VCaP (cell line): ENCODE data around the gene CBL.
"Not testable (repeated sequence)": the region's sequence is repeated elsewhere in the genome, so short reads cannot be mapped to it uniquely, and the experiment has no call there.

Experiments used
- H3K27ac ChIP-seq: fragments of 450-650 bp; 2 replicates; pipeline ENCODE4 v1.5.1; 2017
- TF ChIP-seq, protein P1 (sequence below): fragments of 450-650 bp; conservative IDR thresholded peaks from 2 replicates; pipeline ENCODE4 v1.5.1; 2017; ENCODE audit warnings: mild to moderate bottlenecking, moderate library complexity

CBL gene

GRCh38 chr11:119205574-119206510, at the start of gene CBL:
Gene CBL, plus strand, starts transcription at chr11:119206339. Its CDS starts 79 bp downstream, at chr11:119206418.
- TF ChIP-seq, protein P1, sequence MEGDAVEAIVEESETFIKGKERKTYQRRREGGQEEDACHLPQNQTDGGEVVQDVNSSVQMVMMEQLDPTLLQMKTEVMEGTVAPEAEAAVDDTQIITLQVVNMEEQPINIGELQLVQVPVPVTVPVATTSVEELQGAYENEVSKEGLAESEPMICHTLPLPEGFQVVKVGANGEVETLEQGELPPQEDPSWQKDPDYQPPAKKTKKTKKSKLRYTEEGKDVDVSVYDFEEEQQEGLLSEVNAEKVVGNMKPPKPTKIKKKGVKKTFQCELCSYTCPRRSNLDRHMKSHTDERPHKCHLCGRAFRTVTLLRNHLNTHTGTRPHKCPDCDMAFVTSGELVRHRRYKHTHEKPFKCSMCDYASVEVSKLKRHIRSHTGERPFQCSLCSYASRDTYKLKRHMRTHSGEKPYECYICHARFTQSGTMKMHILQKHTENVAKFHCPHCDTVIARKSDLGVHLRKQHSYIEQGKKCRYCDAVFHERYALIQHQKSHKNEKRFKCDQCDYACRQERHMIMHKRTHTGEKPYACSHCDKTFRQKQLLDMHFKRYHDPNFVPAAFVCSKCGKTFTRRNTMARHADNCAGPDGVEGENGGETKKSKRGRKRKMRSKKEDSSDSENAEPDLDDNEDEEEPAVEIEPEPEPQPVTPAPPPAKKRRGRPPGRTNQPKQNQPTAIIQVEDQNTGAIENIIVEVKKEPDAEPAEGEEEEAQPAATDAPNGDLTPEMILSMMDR, result peak; percentile 99
- peak within 1 kb of the TSS; percentile 90 for H3K27ac ChIP-seq

DNA sequence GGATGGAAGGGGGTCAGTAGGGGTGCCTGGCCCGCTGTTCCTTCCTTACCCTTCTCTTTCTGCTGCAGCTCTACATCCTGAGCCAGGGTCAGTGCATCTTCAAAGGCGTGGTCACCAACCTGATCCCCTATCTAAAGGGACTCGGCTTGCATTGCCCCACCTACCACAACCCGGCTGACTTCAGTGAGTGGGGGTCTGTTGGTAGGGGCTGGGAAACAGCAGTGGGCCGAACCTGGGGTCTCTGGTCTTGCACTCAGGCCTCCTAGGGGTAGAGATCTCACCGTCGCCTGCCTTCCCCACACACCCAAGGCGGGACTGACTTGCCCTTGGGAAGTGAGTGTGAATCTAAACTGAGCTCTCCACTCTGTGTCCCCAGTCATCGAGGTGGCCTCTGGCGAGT, 49.6 kb upstream of the CBL start:
- TF ChIP-seq, protein P1, result no peak
- H3K27ac ChIP-seq, result no peak overlapping the region

DNA sequence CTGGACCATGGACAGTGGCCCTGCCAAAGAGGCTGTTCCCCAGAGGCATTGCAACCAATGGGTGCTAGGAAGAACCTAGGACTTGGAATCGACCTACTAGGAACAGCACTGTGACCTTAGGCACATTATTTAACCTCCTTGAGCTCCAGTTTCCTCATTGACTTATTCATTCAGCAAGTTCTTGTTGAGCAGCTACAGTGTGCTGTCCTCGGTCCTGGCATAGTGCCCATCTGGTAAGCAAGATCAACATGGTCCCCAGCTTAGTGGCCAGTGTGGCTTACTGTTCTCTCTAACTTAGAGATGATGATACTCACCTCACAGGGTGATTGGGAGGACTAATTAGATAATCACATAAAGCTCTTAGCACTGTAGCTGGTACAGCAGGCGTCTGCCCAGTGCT, 49.1 kb upstream of the CBL start:
- TF ChIP-seq, protein P1, result no peak
- H3K27ac ChIP-seq, result no peak overlapping the region

DNA sequence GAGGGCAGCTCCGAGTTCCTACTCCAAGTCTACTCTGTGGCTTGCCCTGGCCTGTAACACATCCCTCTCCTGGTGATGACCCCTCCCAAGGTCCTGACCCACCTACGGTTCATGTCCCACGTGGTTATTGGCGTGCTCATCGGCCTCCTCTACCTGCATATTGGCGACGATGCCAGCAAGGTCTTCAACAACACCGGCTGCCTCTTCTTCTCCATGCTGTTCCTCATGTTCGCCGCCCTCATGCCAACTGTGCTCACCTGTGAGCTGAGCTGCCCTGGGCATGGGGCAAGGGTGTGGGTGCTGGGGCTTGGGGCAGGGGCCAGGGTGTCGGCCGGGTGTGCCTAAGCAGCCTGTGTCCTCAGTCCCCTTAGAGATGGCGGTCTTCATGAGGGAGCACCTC, 47.7 kb upstream of the CBL start:
- H3K27ac ChIP-seq, result no peak overlapping the region
- TF ChIP-seq, protein P1, result no peak

DNA sequence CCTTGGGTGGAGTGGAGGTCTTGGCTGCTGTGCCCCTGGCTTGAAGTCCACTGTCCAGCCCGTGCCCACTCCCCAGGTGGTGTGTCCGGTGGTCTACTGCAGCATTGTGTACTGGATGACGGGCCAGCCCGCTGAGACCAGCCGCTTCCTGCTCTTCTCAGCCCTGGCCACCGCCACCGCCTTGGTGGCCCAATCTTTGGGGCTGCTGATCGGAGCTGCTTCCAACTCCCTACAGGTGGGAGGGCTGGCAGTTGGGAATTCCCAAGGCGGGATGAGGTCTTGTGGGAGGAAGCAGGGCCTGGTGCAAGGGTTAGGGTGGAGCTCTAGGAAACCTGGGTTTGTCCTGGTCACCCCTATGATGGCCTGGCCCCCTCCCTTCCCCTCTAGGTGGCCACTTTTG, 46.0 kb upstream of the CBL start:
- no peak overlapping the region for H3K27ac ChIP-seq
- TF ChIP-seq, protein P1, result no peak

- TF ChIP-seq, protein P1, result no peak
- H3K27ac ChIP-seq, result no peak overlapping the region
Measured at GRCh38 chr11:119161871-119162270, 44.3 kb upstream of the CBL start.

DNA sequence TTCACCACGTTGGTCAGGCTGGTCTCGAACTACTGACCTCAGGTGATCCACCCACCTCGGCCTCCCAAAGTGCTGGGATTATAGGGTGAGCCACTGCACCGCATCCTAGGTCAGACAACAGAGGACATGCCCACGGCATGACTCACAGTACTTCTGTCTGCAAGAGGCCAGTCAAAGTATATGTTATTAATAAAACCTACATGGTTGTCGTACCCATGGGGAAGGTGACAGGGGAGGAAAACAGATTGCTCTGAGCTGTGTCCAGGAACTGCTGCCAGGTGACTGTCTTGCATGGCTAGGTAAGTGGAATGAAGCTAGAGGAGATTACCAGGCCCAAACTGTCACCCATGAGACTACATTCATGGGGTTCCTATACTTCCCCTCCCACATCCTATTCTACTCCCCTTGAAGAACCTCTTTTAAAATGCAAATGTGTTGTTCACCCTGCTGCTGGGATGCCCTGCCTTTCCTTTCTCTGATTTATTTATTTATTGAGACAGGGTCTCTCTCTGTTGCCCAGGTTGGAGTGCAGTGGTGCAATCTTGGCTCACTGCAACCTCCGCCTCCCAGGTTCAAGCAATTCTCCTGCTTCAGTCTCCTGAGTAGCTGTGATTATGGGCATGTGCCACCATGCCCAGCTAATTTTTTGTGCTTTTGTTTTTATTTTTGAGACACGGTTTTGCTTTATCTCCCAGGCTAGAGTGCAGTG, 39.6 kb upstream of the CBL start:
- no peak overlapping the region for H3K27ac ChIP-seq
- TF ChIP-seq, protein P1, result no peak

DNA sequence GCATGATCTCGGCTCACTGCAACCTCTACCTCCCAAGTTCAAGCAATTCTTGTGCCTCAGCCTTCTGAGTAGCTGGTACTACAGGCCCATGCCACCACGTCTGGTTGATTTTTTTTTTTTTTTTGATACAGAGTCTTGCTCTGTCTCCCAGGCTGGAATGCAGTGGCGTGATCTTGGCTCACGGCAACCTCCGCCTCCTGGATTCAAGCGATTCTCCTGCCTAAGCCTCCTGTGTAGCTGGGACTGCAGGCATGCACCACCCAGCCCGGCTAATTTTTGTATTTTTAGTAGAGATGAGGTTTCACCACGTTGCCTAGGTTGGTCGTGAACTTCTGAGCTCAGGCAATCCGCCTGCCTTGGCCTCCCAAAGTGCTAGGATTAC, 39.1 kb upstream of the CBL start:
- not testable (repeated sequence) for H3K27ac ChIP-seq
